Testis (tissue), 3 donors: ENCODE measurements around the gene ALAS1. TPM values are rescaled to one million over a fixed set of nuclear protein-coding genes. Genes with fewer than 3 reads are reported as not detected.

ENCODE experiments used
- DNase-seq: peaks from one replicate; pipeline ENCODE4 v3.0.0-alpha.2; 2019
- H3K27ac ChIP-seq, 2 donors: fragments of 200-600 bp; sonication (generic); one replicate each; pipeline ENCODE4 v1.5.1; 2019
- H3K27me3 ChIP-seq: fragments of 200-600 bp; sonication (generic); one replicate; pipeline ENCODE4 v1.5.1; 2019
- H3K36me3 ChIP-seq: fragments of 200-600 bp; sonication (generic); one replicate; pipeline ENCODE4 v1.5.1; 2017; ENCODE audit warnings: low read depth; ENCODE audit errors: missing control alignments
- H3K4me1 ChIP-seq: fragments of 200-600 bp; sonication (generic); one replicate; pipeline ENCODE4 v1.5.1; 2019
- H3K4me3 ChIP-seq, 2 donors: fragments of 200-600 bp; sonication (generic); one replicate each; pipeline ENCODE4 v1.5.1; 2017 to 2019
- H3K9me3 ChIP-seq: fragments of 200-600 bp; sonication (generic); one replicate; pipeline ENCODE4 v1.5.1; 2017
- POLR2A ChIP-seq: fragments of 450-650 bp; IDR thresholded peaks from one replicate; pipeline ENCODE4 v1.6.1; 2017; ENCODE audit warnings: antibody characterized with exemption, mild to moderate bottlenecking, moderate library complexity
- WGBS, 2 donors: methylation state at CpG; one replicate each; pipeline ENCODE4 v1.1.5; 2018; 5-methylcytosine and 5-hydroxymethylcytosine counted together
- intact Hi-C: fragments of 100-400 bp; cut with DNase I; formaldehyde crosslinking; loops from one replicate; pipeline ENCODE4 v1.15.1; 2023; ENCODE audit warnings: low total_unique reads
- polyA plus RNA-seq: library from polyadenylated mRNA; stranded (reverse); fragments of 350-450 nt; fragmentation: Illumina TruSeq; extraction: RNeasy Lipid Tissue Mini Kit (QIAGEN cat#74804); gene quantifications from one replicate; pipeline ENCODE4 v1.2.3, GENCODE V29; 2014; ENCODE audit warnings: low read depth, low replicate concordance; ENCODE audit not compliant: insufficient read depth
- total RNA-seq, 2 donors: library from RNA; depleted of rRNA; stranded (reverse); fragments of >200 nt; gene quantifications; one replicate each; pipeline ENCODE4 v1.2.3, GENCODE V29; 2016
- TF ChIP-seq, protein P1 (sequence below), 3 experiments: fragments of 450-650 bp in 2 of 3; fragments of 200-600 bp in 1 of 3; sonication (generic) in 1 of 3; IDR thresholded peaks; one replicate each; pipeline ENCODE4 v1.5.1; 2016 to 2019; ENCODE audit warnings: antibody characterized with exemption in 3 of 3, mild to moderate bottlenecking in 2 of 3, moderate library complexity in 1 of 3

Gene ALAS1
- total and polyA plus RNA-seq, 3 donors from 2014 or later = 49.9 to 54.2 (median 51.4) TPM

DNA sequence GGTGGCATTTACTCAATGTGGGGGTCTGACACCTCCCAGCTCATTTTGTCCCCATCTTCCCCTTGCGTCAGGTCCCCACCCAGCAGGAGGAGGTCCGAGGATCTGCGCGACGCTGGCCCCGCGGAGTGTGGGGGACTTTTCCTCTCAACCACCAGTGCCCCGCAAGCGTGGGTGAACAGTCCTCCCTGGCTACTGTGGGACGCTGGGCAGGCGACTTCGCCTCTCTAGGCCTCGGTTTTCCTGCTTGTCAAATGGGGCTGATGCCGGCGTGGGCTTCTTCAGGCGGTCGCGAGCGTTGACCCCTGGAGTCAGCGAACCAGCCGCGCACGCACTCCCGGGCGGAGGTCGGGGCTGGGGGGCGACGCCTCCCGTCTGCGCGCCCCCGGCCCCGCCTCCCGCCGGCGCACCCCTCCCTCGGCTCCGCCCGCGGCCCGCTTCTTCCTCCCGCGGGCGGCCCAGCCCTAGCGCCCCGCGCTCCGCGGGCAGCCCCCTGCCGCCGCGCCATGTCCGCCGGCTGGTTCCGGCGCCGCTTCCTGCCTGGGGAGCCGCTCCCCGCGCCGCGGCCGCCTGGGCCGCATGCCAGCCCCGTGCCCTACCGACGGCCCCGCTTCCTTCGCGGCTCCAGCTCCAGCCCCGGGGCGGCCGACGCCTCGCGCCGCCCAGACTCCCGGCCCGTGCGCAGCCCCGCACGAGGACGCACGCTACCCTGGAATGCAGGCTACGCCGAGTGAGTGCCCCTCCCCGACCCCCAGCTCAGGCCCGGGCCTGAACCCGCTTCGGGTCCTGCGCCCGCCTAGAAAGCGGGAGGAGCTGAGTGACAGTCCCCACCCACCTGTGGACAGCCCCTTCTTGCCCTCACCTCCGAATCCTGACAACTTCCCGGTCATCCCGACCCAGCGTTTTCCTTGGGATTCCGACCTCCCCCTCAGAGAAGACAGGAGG lies 47.6 kb downstream of the ALAS1 start, which contains the start of gene PPM1M:
Gene PPM1M (plus strand): TSS at position 438 of the 942 bp plus-strand sequence. CDS start 66 bp downstream, at position 504.
- Histone ChIP-seq H3K27ac (peak within 1 kb of the TSS; percentile 53 to 79), H3K36me3 (no peaks in the 10 kb centered on the region), H3K9me3 (no peaks in the 10 kb centered on the region), H3K4me3 (peak within 1 kb of the TSS; percentile 60 to 66), H3K4me1 (peaks cover 11% of the 10 kb centered on the region), H3K27me3 (no peaks in the 10 kb centered on the region)
- DNase-seq = no peak
- intact Hi-C loops = no loop called here
- no peak for TF ChIP-seq POLR2A
- TF ChIP-seq, protein P1, sequence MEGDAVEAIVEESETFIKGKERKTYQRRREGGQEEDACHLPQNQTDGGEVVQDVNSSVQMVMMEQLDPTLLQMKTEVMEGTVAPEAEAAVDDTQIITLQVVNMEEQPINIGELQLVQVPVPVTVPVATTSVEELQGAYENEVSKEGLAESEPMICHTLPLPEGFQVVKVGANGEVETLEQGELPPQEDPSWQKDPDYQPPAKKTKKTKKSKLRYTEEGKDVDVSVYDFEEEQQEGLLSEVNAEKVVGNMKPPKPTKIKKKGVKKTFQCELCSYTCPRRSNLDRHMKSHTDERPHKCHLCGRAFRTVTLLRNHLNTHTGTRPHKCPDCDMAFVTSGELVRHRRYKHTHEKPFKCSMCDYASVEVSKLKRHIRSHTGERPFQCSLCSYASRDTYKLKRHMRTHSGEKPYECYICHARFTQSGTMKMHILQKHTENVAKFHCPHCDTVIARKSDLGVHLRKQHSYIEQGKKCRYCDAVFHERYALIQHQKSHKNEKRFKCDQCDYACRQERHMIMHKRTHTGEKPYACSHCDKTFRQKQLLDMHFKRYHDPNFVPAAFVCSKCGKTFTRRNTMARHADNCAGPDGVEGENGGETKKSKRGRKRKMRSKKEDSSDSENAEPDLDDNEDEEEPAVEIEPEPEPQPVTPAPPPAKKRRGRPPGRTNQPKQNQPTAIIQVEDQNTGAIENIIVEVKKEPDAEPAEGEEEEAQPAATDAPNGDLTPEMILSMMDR (IDR thresholded peaks at IDR 0.05) = no peak
- WGBS, 2 donors = 1 to 3% methylated on average over 25 to 78 of the region's 98 CpGs

DNA sequence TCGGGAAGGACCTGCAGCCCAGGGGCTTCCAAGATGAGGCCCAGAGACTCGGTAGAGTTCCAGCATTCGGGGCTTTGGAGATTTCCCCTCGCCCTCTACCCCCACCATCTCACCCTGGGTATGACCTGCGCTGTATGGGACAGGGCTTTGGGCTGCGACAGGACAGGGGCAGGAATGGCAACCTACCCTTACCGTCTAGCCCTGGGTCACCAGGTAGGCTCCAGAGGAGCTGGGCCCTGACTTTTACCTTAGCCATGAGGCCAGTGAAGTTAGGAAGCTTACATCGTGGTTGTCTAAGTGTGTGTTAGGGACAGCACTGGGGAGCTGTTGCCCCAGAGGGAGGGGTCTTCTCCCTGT lies 48.3 kb downstream of the ALAS1 start:
- intact Hi-C loops = no loop called here
- peak overlapping the region; percentile 43 to 66 for H3K4me3 ChIP-seq
- H3K27ac ChIP-seq = peak overlapping the region; percentile 32 to 79
- no peaks in the 10 kb centered on the region for H3K9me3 ChIP-seq
- no peaks in the 10 kb centered on the region for H3K27me3 ChIP-seq
- TF ChIP-seq, protein P1 (IDR thresholded peaks at IDR 0.05) = no peak
- TF ChIP-seq POLR2A = no peak
- 11 to 33% methylated on average over 3 to 8 of the region's 8 CpGs for WGBS, 2 donors
- H3K4me1 ChIP-seq = peaks cover 11% of the 10 kb centered on the region
- no peaks in the 10 kb centered on the region for H3K36me3 ChIP-seq
- no peak for DNase-seq

GRCh38 chr3:52246728-52247408 lies 48.9 kb downstream of the ALAS1 start:
- 83 to 86% methylated on average over 11 to 14 of the region's 14 CpGs for WGBS, 2 donors
- Histone ChIP-seq H3K4me1 (peaks cover 11% of the 10 kb centered on the region), H3K4me3 (no peak overlapping the region), H3K9me3 (no peaks in the 10 kb centered on the region), H3K27me3 (no peaks in the 10 kb centered on the region), H3K36me3 (no peaks in the 10 kb centered on the region), H3K27ac (no peak overlapping the region)
- intact Hi-C loops = no loop called here
- TF ChIP-seq POLR2A = no peak
- TF ChIP-seq, protein P1 (IDR thresholded peaks at IDR 0.05) = no peak
- no peak for DNase-seq

- WGBS, 2 donors = 96 to 98% methylated on average over 7 of the region's 7 CpGs
- TF ChIP-seq, protein P1 (IDR thresholded peaks at IDR 0.05) = no peak
- no peak for TF ChIP-seq POLR2A
- Histone ChIP-seq H3K4me1 (peaks cover 11% of the 10 kb centered on the region), H3K9me3 (no peaks in the 10 kb centered on the region), H3K36me3 (no peaks in the 10 kb centered on the region), H3K27me3 (no peaks in the 10 kb centered on the region), H3K27ac (no peak overlapping the region), H3K4me3 (no peak overlapping the region)
- intact Hi-C loops = no loop called here
- no peak for DNase-seq
Observed at GRCh38 chr3:52247409-52248164, 49.6 kb downstream of the ALAS1 start.
